Vagina (tissue), 2 donors: Measurements from ENCODE around the gene CAPZB. TPM values are rescaled to one million over a fixed set of nuclear protein-coding genes. Genes with fewer than 3 reads are reported as not detected.
A peak's percentile ranks its signal among the peaks of the same experiment; 100 is the strongest.

ENCODE experiments used
- DNase-seq, 2 donors: peaks; one replicate each; pipeline ENCODE4 v3.0.0-alpha.2; 2017; ENCODE audit errors: extremely low spot score in 2 of 2
- H3K27ac ChIP-seq: fragments of 200-600 bp; sonication (generic); one replicate; pipeline ENCODE4 v1.5.1; 2019
- H3K27me3 ChIP-seq: fragments of 200-600 bp; sonication (generic); one replicate; pipeline ENCODE4 v1.5.1; 2019
- H3K36me3 ChIP-seq, 2 donors: fragments of 200-600 bp; sonication (generic); one replicate each; pipeline ENCODE4 v1.5.1; 2017 to 2019
- H3K4me1 ChIP-seq: fragments of 200-600 bp; sonication (generic); one replicate; pipeline ENCODE4 v1.5.1; 2019
- H3K4me3 ChIP-seq, 2 donors: fragments of 200-600 bp; sonication (generic); 1 replicate in 1 of 2; 2 replicates in 1 of 2; pipeline ENCODE4 v1.5.1; 2016 to 2019
- H3K9me3 ChIP-seq: fragments of 200-600 bp; sonication (generic); one replicate; pipeline ENCODE4 v1.5.1; 2019
- CTCF ChIP-seq, 3 experiments: fragments of 450-650 bp in 2 of 3; fragments of 200-600 bp in 1 of 3; sonication (generic) in 1 of 3; IDR thresholded peaks; one replicate each; pipeline ENCODE4 v1.5.1; 2017 to 2019; ENCODE audit warnings: antibody characterized with exemption in 3 of 3, mild to moderate bottlenecking in 2 of 3, moderate library complexity in 2 of 3
- POLR2A ChIP-seq, 2 donors: fragments of 450-650 bp; IDR thresholded peaks; one replicate each; pipeline ENCODE4 v1.6.1; 2017; ENCODE audit warnings: antibody characterized with exemption in 2 of 2, mild to moderate bottlenecking in 2 of 2, moderate library complexity in 2 of 2
- POLR2AphosphoS5 ChIP-seq, 2 donors: sonication (generic); formaldehyde crosslinking; IDR thresholded peaks; one replicate each; pipeline ENCODE4 v1.9.0; 2017; ENCODE audit warnings: antibody characterized with exemption in 2 of 2, mild to moderate bottlenecking in 2 of 2, low read depth in 1 of 2; ENCODE audit not compliant: insufficient read depth in 1 of 2
- intact Hi-C: fragments of 100-400 bp; cut with DNase I; formaldehyde crosslinking; loops from one replicate; pipeline ENCODE4 v1.15.1; 2023
- total RNA-seq: library from RNA; depleted of rRNA; stranded (reverse); fragments of >200 nt; gene quantifications from one replicate; pipeline ENCODE4 v1.2.3, GENCODE V29; 2016

CAPZB gene
- total RNA-seq, 1 donor from 2014 or later = 152 TPM

GRCh38 chr1:19441048-19441780 is 44.1 kb downstream of the CAPZB start:
- Histone ChIP-seq H3K9me3 (no peaks in the 10 kb centered on the region), H3K4me1 (peaks cover 96% of the 10 kb centered on the region), H3K4me3 (no peak overlapping the region), H3K36me3 (no peaks in the 10 kb centered on the region), H3K27ac (peak overlapping the region; percentile 86), H3K27me3 (no peaks in the 10 kb centered on the region)
- intact Hi-C loops = no loop called here
- no peak for DNase-seq
- TF ChIP-seq POLR2A (IDR thresholded peaks at IDR 0.05) (no peak), CTCF (IDR thresholded peaks at IDR 0.05) (no peak), POLR2AphosphoS5 (IDR thresholded peaks at IDR 0.05; ENCODE audit: insufficient read depth in 1 of 2, low read depth in 1 of 2) (no peak)

GRCh38 chr1:19439464-19440171 is 45.7 kb downstream of the CAPZB start:
- TF ChIP-seq POLR2A (IDR thresholded peaks at IDR 0.05) = no peak
- no peak for TF ChIP-seq POLR2AphosphoS5 (IDR thresholded peaks at IDR 0.05; ENCODE audit: insufficient read depth in 1 of 2, low read depth in 1 of 2)
- TF ChIP-seq CTCF (IDR thresholded peaks at IDR 0.05) = no peak
- no peak for DNase-seq
- Histone ChIP-seq H3K27ac (peak overlapping the region; percentile 86), H3K36me3 (no peaks in the 10 kb centered on the region), H3K4me1 (peaks cover 100% of the 10 kb centered on the region), H3K27me3 (no peaks in the 10 kb centered on the region), H3K9me3 (no peaks in the 10 kb centered on the region), H3K4me3 (no peak overlapping the region)
- intact Hi-C loops = loop anchor here (10.0 kb wide), 1 partner anchor 45 kb away; the partner anchor contains the start of gene CAPZB

- peak overlapping the region; percentile 86 for H3K27ac ChIP-seq
- no peaks in the 10 kb centered on the region for H3K9me3 ChIP-seq
- peaks cover 100% of the 10 kb centered on the region for H3K4me1 ChIP-seq
- TF ChIP-seq CTCF (IDR thresholded peaks at IDR 0.05) (no peak), POLR2AphosphoS5 (IDR thresholded peaks at IDR 0.05; ENCODE audit: insufficient read depth in 1 of 2, low read depth in 1 of 2) (no peak), POLR2A (IDR thresholded peaks at IDR 0.05) (no peak)
- intact Hi-C loops = loop anchor here (10.0 kb wide), 1 partner anchor 46 kb away; the partner anchor contains the start of gene CAPZB
- H3K4me3 ChIP-seq = peak overlapping the region in 1 of 2 donors; percentile 25
- no peak for DNase-seq
- no peaks in the 10 kb centered on the region for H3K27me3 ChIP-seq
- H3K36me3 ChIP-seq = no peaks in the 10 kb centered on the region
Observed at GRCh38 chr1:19438516-19439195, 46.7 kb downstream of the CAPZB start.

GRCh38 chr1:19437891-19438294 is 47.4 kb downstream of the CAPZB start:
- H3K4me3 ChIP-seq = peak overlapping the region in 1 of 2 donors; percentile 25
- TF ChIP-seq POLR2A (IDR thresholded peaks at IDR 0.05) (peak in 1 of 2 donors; percentile 33), CTCF (IDR thresholded peaks at IDR 0.05) (no peak), POLR2AphosphoS5 (IDR thresholded peaks at IDR 0.05; ENCODE audit: insufficient read depth in 1 of 2, low read depth in 1 of 2) (peak; percentile 73 to 76)
- intact Hi-C loops = loop anchor here (10.0 kb wide), 1 partner anchor 47 kb away; the partner anchor contains the start of gene CAPZB
- no peaks in the 10 kb centered on the region for H3K9me3 ChIP-seq
- peaks cover 100% of the 10 kb centered on the region for H3K4me1 ChIP-seq
- peak in 1 of 2 donors; percentile 98 for DNase-seq
- H3K27ac ChIP-seq = peak overlapping the region; percentile 86
- H3K36me3 ChIP-seq = no peaks in the 10 kb centered on the region
- H3K27me3 ChIP-seq = no peaks in the 10 kb centered on the region
